HG03280 (cell line): Measurements from ENCODE around the gene CMIP.
"Not testable (repeated sequence)": the region's sequence is repeated elsewhere in the genome, so short reads cannot be mapped to it uniquely, and the experiment has no call there.

ENCODE experiments used
- ATAC-seq: cut with Tn5 transposase; IDR thresholded peaks from one replicate; pipeline ENCODE4 v1.9.1; 2021; ENCODE audit warnings: mild to moderate bottlenecking, moderate library complexity; ENCODE audit not compliant: unreplicated experiment

The CMIP gene

DNA sequence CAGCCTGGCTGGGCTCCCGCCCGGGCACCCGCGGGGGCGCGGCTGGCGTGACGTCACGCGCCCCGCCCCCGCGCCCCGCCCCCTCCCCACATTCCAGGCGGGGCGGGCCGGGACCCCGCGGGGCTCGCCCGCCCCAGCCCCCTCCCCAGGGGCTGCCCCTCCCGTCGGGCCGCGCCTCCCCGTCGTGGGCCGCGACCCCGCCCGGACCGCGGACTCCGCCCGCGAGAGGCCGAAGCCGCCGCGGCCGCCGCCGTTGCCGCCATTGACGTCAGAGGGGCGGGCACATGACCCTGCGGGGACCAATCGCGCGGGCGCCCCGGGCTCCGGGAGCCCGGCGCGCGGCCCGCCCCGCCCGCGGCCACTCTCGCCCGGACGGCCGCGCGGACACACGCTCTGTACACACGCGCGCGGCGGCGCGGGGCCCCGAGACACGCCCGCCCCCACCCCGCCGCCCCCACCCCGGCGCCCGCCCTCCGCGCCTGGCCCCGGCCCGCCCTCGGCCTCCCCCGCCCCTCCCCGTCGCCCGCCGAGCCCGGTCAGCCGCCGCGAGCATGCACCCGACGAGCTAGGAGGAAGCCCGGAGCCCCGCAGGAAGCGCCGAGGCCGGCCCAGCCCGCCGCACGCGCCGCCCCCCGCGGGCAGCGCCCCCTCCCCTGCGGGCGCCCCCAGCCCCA lies at the start of gene CMIP:
Gene CMIP, plus strand, starts transcription at position 361 of the 674 bp plus-strand sequence.
- ATAC-seq = peak; percentile 84

DNA sequence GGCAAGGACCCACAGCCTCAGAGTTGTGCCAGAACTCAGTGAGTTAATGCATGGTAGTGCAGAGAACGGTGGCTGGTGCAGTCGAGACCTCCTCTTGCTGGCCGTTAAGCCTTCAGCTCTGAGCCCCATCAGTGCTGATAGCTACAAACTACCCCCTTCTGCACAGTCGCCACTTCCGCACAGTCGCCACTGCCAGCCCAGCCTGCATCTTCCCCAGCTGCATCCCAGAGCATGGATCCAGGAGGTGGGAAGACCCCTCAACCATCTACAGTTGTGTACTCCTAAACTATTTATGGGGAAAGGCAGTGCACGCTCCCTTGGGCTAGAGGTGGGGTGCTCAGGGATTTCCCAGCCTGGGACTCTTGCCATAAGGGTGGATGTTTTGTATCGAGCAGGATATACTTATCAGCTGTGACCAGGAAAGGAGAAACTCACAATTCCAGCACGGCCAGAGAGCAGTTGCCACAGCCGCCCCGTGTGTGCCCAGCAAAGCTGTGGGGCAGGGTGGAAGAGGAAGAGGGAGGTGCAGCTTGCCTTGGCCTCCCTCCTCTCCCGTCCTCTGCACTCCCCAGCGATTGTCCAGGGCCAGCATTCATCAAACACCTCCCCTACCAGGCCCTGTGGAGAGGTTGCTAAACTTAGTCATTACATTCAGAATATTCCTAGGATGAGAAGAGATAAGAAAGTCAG lies 49.5 kb upstream of the CMIP start:
- ATAC-seq = no peak

DNA sequence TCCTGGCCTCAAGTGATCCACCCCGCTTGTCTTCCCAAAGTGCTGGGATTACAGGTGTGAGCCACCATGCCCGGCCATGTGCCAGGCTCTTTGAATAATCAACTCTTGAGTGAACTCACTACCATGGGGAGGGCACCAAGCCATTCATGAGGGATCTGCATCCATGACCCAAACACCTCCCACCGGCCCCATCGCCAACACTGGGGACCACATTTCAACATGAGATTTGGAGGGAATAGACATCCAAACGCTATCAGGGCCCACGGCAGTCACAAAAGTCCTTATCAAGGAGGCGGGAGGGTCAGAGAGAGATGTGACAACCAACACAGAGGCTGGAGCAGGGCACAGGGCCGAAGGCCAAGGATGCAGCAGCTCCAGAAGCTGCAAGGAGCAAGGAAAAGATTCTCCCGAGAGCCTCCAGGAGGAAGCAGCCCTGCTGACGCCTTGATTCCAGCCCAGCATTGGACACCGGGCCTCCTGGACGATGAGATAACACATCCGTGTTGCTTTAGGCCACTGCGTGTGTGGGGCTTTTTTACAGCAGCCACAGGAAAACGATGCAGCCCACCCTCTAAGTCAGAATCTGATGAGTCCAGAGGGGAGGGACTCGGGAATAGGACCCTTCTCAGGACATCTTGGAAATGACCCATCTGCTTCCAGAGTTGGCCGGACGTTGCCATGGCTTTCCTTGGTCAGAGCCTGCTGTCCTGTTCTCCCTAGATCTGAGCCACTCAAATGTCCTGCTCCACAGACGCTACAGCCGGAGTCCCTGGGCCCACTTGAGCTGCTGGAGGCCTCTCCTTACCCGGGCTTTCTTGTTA lies 47.3 kb upstream of the CMIP start:
- ATAC-seq = no peak

DNA sequence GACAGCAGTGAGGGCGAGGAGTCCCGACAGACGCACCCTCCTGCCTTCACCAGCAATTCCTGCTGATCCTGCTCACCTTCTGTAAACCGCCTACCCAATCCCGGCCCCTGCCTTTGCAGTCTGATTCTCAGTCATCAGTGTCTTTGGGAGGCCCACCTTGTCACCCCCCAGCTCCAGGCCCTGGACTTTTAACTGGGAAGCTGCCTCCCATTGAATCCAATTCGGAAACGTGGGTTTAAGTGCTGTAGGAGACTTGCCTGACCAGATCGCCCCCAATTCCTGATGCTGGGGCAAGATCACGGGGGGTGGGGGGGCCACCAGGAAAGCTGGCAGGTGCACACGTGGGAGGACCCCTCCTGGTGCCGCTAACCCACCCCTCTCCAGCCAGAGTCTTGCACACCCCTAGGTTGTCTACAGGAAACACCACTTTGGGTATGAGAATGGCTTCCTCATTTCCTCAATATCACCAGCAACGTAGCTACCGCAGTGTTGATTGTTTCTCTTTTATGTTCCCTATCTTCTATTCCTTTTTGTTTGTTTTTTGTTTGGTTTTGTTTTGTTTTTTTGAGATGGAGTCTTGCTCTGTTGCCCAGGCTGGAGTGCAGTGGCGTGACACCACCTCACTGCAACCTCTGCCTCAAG lies 46.6 kb upstream of the CMIP start:
- no peak for ATAC-seq

DNA sequence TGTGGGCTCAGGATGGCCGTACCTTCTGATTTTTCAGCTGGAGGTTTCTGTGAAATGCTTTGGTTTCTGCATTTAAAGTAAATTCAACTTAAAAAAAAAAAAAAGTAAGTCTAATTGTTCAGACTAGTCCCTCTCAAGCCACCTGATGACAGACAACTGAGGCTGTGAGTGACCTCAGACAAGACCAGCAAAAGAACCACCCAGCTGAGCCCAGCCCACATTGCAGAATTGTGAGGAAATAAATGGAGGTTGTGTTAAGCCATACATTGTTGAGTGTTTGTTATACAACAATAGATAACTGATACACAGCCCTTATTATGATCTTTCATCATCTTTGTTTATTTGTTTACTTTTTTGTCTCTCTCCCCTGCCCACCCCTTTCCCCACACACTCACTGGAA lies 44.7 kb upstream of the CMIP start:
- ATAC-seq = no peak

DNA sequence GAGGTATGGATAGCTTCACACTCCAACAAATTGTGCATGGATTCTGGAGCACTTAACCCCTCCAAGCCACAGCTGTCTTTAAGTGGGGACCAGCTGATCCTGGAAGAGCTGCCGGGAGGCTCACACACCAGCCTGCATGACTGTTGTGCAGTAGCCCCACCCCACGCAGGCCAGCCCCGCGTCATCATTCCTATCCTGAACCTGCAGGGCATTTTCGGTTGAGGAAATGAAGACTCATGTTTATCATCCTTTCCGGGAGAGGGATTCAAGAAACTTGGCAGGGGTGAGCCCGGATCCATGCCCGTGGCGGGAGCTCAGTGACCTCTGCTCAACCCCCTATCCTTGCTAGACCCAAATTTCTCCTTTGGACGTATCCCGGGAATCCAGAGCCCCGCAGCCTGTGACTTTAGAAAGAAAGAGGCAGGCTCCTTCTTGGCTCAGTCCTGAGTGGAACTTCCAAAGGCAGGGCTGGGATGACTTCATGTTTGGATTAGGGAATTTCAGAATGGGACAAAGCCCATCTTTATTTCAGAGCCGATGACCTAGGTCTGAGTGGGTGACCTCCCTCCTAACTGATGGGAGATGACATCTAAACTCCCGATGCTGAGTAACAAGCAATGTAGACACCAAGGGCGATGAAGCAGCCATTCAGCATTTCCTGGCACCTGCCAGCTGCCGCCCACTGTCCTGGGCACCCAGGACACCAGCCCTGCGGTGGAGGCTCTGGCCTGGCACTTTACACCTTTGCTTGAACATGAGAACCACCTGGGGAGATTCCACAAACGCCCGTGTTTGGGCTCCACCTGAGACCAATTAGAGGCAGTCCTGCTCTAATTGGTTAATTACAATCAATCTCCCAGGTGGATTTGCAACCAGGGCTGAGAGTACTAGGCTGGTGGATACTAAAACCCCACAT lies 43.3 kb upstream of the CMIP start:
- ATAC-seq = no peak

DNA sequence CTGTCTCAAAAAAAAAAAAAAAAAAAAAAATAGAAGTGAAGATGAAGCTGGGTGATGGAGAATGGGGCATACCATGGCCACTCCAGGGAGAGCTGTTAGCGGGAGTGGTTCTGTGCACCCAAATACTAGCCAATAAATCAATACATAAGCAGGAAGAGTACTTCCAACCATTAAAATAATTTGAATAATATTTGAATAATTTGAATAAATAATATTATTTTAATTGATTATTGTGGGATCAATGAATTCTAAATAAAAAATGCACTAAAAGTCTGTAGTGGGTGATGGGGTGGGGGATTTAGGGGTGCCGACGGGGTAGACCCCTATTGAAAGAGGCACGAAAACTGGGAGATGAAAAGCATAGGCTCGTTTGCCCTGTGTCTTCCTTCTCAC lies 41.4 kb upstream of the CMIP start:
- ATAC-seq = no peak

DNA sequence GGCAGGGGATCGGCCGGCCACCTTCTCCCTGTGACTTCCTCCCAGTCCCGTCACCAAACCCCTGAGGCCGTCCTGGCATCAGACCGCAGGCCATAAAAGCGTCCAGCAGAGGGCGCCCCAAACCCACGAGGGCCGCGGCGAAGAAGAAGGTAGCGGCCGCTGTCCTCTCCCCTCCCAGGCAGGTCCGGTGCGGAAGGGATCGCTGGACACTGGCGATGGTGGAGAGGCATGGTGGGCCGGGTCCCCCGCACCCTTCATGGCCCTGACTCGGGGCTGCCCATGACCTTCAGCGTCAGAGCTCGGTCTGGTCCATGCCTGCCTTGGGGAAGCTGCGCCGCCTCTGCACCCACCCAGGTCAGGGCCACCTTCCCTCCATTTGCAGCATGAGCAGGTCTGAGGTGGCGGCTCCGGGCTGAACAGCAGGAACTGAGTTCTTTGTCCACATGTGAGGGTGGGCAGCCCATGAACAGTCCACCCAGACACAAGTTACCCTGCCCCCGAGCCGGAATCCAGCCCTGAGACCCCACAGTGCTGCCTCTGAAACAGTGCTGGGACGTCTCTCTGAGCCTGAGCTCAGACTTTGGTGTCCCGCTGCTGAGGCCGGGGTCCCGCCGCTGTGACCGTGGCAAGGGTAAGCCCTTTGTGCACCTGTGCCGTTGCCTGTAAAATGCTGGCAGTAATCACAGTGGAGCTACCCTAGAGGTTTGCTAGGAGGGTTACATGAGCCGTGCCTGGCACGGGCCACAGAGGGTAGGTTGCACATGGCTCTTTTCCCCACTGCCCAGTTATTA lies 40.8 kb upstream of the CMIP start:
- peak; percentile 59 for ATAC-seq

DNA sequence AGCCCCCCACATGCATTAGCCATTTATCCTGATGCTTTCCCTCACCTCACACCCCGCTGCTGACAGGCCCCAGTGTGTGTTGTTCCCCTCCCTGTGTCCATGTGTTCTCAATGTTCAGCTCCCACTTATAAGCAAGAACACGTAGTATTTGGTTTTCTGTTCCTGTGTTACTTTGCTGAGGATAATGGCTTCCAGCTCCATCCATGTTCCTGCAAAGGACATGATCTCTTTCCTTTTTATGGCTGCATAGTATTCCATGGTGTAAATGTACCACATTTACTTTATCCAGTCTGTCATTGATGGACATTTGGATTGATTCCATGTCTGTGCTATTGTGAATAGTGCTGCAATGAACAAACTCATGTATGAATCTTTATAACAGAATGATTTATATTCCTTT lies 39.6 kb upstream of the CMIP start:
- not testable (repeated sequence) for ATAC-seq

DNA sequence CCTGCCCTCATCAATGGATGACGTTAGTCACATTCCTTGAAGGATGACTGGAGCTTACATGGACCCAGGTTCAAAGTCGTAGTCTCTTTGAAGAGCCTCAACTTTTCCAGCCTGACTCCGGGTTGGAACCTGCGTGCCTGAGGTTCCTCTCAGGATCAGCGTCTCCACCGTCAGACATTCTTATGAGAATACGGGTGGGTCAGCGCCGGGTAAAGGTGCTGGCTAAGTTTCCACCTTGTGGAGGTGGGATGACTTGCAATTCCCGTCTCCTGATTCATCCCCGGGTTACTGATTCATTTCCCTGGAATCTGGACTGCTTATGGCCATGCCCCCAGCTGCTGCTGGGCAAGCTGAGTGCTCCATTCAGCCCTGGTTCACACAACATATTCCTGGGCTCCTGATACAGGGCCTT lies 38.9 kb upstream of the CMIP start:
- ATAC-seq = no peak

DNA sequence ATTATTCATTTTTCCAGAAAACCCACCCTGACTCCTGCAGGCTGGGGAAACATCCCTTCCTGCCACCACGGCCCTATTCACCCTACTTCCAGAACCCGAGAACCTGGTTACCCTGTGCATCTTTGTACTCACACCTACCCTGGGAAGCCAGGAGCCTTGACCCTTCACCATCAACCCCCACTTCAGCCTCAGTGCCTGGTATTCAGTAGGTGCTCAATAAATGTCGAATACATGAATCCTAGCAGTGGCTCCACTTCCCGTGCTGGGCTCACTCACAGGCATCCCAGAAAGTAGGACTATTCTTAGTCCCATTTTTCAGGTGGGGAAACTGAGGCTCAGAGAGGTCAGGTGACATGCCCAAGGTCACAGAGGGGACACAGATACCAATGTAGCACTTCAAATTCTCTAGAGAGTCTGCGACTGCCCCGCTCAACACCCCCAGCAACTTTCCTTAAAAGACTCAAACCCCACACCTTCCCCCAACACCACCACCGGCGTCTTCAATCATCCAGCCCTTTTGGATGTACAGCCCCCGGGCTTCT lies 36.1 kb upstream of the CMIP start:
- ATAC-seq = no peak

DNA sequence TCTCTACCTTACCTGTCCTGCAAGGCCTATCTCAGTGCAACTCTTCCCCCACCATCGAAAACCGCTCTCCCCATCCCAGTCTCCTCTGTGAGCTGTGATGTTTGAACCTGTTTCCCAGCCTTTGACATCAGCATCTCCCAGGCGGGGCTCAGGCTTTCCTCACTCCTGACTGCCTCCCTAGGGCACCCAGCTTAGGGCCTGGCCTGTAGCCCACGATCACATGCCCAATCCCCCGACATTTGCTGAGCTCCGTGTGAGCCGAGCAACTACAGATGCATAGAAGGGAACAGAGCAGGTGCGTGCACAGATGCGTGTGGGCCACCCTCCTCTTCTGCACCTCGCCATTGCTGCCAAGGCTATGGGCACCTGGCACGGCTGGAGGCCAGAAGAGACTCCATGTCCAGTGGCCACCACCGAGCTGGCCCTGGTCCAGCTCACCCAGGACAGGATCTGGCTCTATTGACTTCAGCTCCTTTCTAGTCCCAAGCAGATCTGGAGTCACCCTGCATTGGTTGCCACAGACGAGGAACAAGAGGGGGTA lies 35.5 kb upstream of the CMIP start:
- no peak for ATAC-seq

DNA sequence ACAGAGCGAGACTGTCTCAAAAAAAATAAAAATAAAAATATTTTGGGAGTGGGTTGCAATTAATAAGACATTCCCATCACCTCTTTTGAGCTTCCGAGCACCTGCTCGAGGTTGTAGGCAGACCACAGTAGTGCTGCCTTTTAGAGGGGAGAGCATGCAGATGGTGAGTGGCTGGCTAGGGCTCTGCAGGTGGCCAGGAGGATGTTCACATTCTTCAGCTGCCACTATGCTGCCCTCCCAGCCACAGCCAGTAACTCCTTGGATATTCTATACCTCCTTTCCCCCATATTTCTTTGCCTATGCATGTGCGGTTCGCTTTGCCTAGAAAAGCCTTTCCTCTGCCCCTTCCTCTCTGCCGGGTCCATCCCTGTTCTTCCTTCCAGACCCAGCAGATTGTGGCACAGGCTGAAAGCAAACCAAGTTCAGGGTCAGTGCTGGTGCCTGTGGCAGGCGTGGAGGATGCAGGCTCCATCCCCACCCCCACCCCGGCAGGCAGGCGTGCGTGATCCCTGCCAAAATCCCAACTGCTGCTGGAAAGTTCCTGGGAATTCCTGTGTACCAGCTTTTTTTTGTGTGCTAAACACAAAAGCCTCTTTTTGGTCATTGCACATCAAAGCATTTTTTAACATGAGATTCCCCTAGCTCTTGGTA lies 33.8 kb upstream of the CMIP start:
- no peak for ATAC-seq

DNA sequence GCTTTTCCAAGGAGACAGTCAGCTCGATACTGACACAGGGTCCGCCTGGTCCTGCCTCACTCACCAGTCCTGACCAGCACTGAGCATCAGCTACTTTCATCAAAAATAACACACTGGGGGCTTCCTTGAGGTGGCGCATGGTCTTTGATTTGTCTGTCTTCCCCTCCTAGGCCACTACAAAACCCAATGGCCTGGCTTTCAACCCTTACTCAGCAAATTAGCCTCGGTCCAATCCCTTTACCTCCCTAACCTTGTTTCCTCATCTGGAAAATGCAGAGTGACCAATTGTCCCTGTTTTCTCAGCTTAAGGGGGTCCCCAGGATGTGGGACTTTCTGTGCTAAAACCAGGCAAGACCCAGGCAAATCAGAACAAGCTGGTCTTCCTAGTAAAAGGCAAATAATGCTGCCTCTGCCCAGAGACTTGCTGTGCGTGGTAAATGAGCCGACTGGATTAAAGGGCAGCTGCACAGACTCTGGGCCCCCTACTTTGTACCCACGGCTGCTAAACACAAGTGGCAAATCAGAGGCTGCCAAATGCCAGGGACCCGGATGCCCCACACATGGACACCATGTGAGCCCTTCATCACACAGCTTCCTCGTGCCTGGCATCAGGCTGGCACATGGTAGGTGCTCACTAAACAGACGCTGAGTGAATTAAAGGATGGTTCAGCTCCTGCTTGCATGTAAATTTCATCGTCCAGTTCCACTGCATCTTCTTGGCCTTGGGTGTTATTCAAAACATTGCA lies 31.2 kb upstream of the CMIP start:
- ATAC-seq = no peak

DNA sequence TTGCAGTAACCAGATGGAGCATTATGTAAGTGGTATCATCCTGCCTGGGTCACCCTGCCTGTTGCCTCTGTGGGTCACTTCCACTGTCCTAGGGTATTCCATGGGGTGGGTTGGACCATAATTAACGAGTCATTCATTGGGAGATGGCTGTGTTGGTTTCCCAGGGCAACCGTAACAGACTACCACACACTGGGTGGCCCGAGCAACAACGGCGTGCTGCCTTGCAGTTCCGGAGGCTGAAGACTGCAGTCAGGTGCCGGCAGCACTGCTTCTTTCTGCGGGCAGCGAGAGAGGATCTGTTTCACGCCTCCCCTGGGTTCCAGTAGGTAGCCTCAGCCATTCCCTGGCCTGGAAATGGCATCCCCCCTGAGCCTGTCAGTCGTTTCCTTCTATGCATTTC lies 28.9 kb upstream of the CMIP start:
- ATAC-seq = no peak

DNA sequence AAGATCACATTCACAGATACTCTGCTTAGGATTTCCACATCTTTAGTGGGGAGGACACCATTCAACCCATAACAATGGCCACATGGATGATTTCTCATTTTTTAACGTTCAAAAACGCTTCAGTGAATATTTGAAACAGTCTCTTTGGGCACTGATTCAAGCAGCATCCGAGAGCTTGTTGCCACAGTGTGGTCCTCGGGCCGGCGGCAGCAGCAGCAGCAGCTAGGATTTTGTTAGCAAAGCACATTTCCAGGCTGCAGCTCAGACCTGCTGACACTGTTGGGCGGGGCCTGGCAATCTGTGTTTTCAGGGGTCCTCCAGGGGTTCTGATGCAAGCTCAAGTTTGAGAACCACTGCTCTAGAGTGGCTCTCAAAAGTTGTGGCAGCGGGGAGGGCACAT lies 27.9 kb upstream of the CMIP start:
- ATAC-seq = no peak

DNA sequence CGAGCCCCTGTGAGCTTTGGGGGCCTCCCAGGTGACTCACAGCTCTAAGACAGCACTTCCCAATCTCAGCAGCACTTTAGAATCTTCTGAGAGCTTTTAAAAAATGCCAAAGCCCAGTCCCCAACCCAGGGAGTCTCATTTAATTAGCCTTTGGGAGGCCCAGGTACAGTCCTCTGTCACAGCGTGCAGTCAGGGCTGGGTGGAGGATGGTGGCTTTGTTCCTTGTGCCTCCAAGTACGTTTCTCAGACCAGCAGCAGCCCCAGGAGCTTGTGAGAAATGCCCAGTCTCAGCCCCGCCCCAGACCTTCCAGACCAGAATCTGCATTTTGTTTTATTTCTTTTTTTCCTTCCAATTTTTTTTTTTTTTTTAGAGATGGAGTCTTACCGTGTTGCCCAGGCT lies 27.4 kb upstream of the CMIP start:
- no peak for ATAC-seq

DNA sequence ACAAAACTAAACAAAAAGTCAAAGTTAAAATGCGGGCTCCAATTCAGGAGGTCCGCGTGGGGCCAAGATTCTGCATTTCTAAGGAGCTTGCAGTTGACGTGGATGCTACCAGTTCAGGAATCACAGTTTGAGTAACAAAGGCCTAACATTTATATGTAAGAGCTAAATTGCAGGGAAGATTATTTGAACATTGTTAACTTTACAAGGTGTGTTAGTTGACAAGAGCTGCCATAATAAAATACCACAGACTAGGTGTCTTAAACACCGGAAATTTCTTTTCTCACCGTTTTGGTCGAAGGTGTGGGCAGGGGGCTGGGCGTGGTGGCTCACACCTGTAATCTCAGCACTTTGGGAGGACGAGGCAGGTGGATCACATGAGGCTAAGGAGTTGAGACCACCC lies 24.8 kb upstream of the CMIP start:
- ATAC-seq = no peak
